Choroid plexus epithelial cell (primary cell): ENCODE measurements around the gene PELI2.

Experiments used
- DNase-seq: peaks from one replicate; pipeline ENCODE4 v3.0.0-alpha.2; 2010; ENCODE audit warnings: low read depth
- H3K4me3 ChIP-seq: 2 replicates; pipeline ENCODE4 v1.5.1; 2011; ENCODE audit warnings: low read depth, mild to moderate bottlenecking, control low read depth, low read length, moderate library complexity
- CTCF ChIP-seq: conservative IDR thresholded peaks from 2 replicates; pipeline ENCODE4 v1.5.1; 2011; ENCODE audit warnings: low read depth, mild to moderate bottlenecking, control low read depth, inconsistent platforms, low read length, moderate library complexity

The PELI2 gene

GRCh38 chr14:56117765-56118610 lies at the start of gene PELI2:
Gene PELI2 (plus strand): TSS chr14:56118411. CDS start chr14:56118661, 250 bp downstream.
- peak; percentile 71 for DNase-seq
- peak within 1 kb of the TSS; percentile 76 for H3K4me3 ChIP-seq
- TF ChIP-seq CTCF = peak; percentile 33

- DNase-seq = no peak
- TF ChIP-seq CTCF = no peak
- no peak overlapping the region for H3K4me3 ChIP-seq
Observed at GRCh38 chr14:56073799-56074198, 44.4 kb upstream of the PELI2 start.

GRCh38 chr14:56075301-56075700 lies 42.9 kb upstream of the PELI2 start:
- no peak for DNase-seq
- no peak for TF ChIP-seq CTCF

GRCh38 chr14:56081139-56081538 lies 37.1 kb upstream of the PELI2 start:
- no peak for DNase-seq
- H3K4me3 ChIP-seq = no peak overlapping the region
- no peak for TF ChIP-seq CTCF

More at GRCh38 chr14:56075301-56075700, 42.9 kb upstream of the PELI2 start:
- H3K4me3 ChIP-seq = no peak overlapping the region

- no peak for DNase-seq
- TF ChIP-seq CTCF = no peak
- H3K4me3 ChIP-seq = no peak overlapping the region
Observed at GRCh38 chr14:56082880-56083279, 35.3 kb upstream of the PELI2 start.

- TF ChIP-seq CTCF = no peak
- no peak for DNase-seq
- H3K4me3 ChIP-seq = no peak overlapping the region
Observed at GRCh38 chr14:56085471-56085870, 32.7 kb upstream of the PELI2 start.
